ENCODE measurements around the gene MLLT1.

GRCh38 chr19:6267552-6268381 is 12.0 kb downstream of the MLLT1 start:
- TF ChIP-seq, protein P1, sequence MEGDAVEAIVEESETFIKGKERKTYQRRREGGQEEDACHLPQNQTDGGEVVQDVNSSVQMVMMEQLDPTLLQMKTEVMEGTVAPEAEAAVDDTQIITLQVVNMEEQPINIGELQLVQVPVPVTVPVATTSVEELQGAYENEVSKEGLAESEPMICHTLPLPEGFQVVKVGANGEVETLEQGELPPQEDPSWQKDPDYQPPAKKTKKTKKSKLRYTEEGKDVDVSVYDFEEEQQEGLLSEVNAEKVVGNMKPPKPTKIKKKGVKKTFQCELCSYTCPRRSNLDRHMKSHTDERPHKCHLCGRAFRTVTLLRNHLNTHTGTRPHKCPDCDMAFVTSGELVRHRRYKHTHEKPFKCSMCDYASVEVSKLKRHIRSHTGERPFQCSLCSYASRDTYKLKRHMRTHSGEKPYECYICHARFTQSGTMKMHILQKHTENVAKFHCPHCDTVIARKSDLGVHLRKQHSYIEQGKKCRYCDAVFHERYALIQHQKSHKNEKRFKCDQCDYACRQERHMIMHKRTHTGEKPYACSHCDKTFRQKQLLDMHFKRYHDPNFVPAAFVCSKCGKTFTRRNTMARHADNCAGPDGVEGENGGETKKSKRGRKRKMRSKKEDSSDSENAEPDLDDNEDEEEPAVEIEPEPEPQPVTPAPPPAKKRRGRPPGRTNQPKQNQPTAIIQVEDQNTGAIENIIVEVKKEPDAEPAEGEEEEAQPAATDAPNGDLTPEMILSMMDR (IDR thresholded peaks at IDR 0.05) = no peak
- TF ChIP-seq POLR2AphosphoS5 (IDR thresholded peaks at IDR 0.05; ENCODE audit: insufficient read depth in 1 of 2, low read depth in 1 of 2) = no peak
- no peak for TF ChIP-seq POLR2A (IDR thresholded peaks at IDR 0.05)

Data from vagina (tissue), 2 donors.